CD4-positive, alpha-beta memory T cell (primary cell): ENCODE measurements around the gene PHIP. TPM values are rescaled to one million over a fixed set of nuclear protein-coding genes. Genes with fewer than 3 reads are reported as not detected.

Experiments used
- CTCF ChIA-PET: fragments of 350-600 bp; sonication (Branson Sonifier 250); formaldehyde crosslinking; loops from one replicate; lab custom pipeline; 2021; ENCODE audit warnings: inconsistent platforms; ENCODE audit not compliant: partially characterized antibody; lab: Charles Lee
- POLR2A ChIA-PET: fragments of 350-600 bp; sonication (Branson Sonifier 250); formaldehyde crosslinking; loops from one replicate; lab custom pipeline; 2021; ENCODE audit not compliant: partially characterized antibody; lab: Charles Lee
- DNase-seq, 5 donors: peaks; one replicate each; pipeline versions ENCODE4 v3.0.0 to v3.0.0-alpha.2; 2020 to 2022; ENCODE audit warnings: mixed read lengths in 1 of 5
- H3K27ac ChIP-seq: one replicate; pipeline ENCODE4 v1.7.0; 2013; ENCODE audit warnings: low read depth, low read length
- H3K27me3 ChIP-seq: 2 replicates; pipeline ENCODE4 v1.7.0; 2013; ENCODE audit warnings: mild to moderate bottlenecking, low read length, moderate library complexity; ENCODE audit not compliant: insufficient read depth
- H3K36me3 ChIP-seq: 2 replicates; pipeline ENCODE4 v1.7.0; 2013; ENCODE audit warnings: mild to moderate bottlenecking, low read length, moderate library complexity; ENCODE audit not compliant: insufficient read depth
- H3K4me1 ChIP-seq: 2 replicates; pipeline ENCODE4 v1.7.0; 2013; ENCODE audit warnings: mild to moderate bottlenecking, low read length, moderate library complexity; ENCODE audit not compliant: insufficient read depth
- H3K4me3 ChIP-seq, 2 donors: one replicate each; pipeline ENCODE4 v1.7.0; 2013; ENCODE audit warnings: low read length in 2 of 2, mild to moderate bottlenecking in 1 of 2
- H3K9me3 ChIP-seq, 2 donors: one replicate each; pipeline ENCODE4 v1.7.0; 2013; ENCODE audit warnings: low read length in 2 of 2, control low read depth in 1 of 2; ENCODE audit not compliant: control insufficient read depth in 1 of 2
- H3K27ac Mint-ChIP-seq, 7 donors: one replicate each; pipeline ENCODE4 v1.8.0; 2020 to 2021; ENCODE audit warnings: mixed read lengths in 7 of 7, mild to moderate bottlenecking in 6 of 7, inconsistent platforms in 3 of 7, moderate library complexity in 3 of 7
- H3K27me3 Mint-ChIP-seq, 2 donors: one replicate each; pipeline ENCODE4 v1.8.0; 2020 to 2021; ENCODE audit warnings: mixed read lengths in 2 of 2
- H3K36me3 Mint-ChIP-seq, 2 donors: one replicate each; pipeline ENCODE4 v1.8.0; 2020 to 2021; ENCODE audit warnings: mixed read lengths in 2 of 2, inconsistent platforms in 1 of 2, mild to moderate bottlenecking in 1 of 2
- H3K4me1 Mint-ChIP-seq, 4 donors: one replicate each; pipeline ENCODE4 v1.8.0; 2020 to 2021; ENCODE audit warnings: mixed read lengths in 4 of 4, mild to moderate bottlenecking in 1 of 4
- H3K4me3 Mint-ChIP-seq, 8 donors: one replicate each; pipeline ENCODE4 v1.8.0; 2020 to 2021; ENCODE audit warnings: mixed read lengths in 8 of 8, mild to moderate bottlenecking in 7 of 8, moderate library complexity in 6 of 8, inconsistent platforms in 3 of 8
- H3K9me3 Mint-ChIP-seq, 8 donors: one replicate each; pipeline ENCODE4 v1.8.0; 2020 to 2021; ENCODE audit warnings: mixed read lengths in 8 of 8, mild to moderate bottlenecking in 5 of 8, inconsistent platforms in 3 of 8, moderate library complexity in 1 of 8
- intact Hi-C: fragments of 100-400 bp; cut with micrococcal nuclease; formaldehyde crosslinking; loops from one replicate; pipeline ENCODE4 v1.15.1; 2023
- polyA plus RNA-seq, 2 donors: library from polyadenylated mRNA; unstranded; fragments of 300-500 nt; fragmentation: Illumina TruSeq; gene quantifications; one replicate each; pipeline ENCODE4 v1.2.3, GENCODE V29; 2021
- total RNA-seq, 2 experiments: library from RNA; stranded (reverse); gene quantifications; one replicate each; pipeline ENCODE4 v1.2.3, GENCODE V29; 2021

The PHIP gene
- total and polyA plus RNA-seq, 4 experiments from 2014 or later = 10.5 to 46.8 (median 29.6) TPM

DNA sequence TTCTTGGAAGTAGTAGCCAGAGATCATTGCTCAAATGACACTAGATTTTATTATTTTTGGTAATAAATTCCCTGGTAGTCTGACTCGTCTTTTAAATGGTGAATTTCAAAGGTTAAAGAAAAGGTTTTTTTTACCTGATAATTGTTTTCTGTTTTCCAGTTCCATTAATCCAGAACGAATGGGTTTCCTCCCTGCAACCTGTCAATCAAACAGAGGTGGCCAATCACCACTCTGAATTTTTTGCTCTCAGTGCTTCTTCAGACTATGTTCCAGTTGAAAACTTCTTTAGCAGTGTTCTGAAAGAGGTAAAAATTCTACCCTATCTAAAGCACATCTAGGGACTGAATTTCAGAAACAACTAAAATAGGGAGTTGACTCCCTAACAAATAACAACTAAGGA is 73.8 kb downstream of the PHIP start:
- no peaks in the 10 kb centered on the region for H3K27me3 ChIP-seq
- Mint-ChIP-seq H3K27ac (peak overlapping the region in 1 of 7 donors; percentile 64), H3K9me3 (no peaks in the 10 kb centered on the region), H3K4me1 (peaks cover 3 to 13% (median 8%) of the 10 kb centered on the region in 4 donors), H3K4me3 (no peak overlapping the region), H3K36me3 (peaks cover 50 to 59% of the 10 kb centered on the region in 2 donors), H3K27me3 (no peaks in the 10 kb centered on the region)
- intact Hi-C loops = no loop called here
- ChIA-PET CTCF (no interaction called here), POLR2A (no interaction called here)
- H3K4me1 ChIP-seq = no peaks in the 10 kb centered on the region
- no peak overlapping the region for H3K27ac ChIP-seq
- DNase-seq = no peak
- no peak overlapping the region for H3K4me3 ChIP-seq
- no peaks in the 10 kb centered on the region for H3K9me3 ChIP-seq
- peaks cover 27% of the 10 kb centered on the region for H3K36me3 ChIP-seq

DNA sequence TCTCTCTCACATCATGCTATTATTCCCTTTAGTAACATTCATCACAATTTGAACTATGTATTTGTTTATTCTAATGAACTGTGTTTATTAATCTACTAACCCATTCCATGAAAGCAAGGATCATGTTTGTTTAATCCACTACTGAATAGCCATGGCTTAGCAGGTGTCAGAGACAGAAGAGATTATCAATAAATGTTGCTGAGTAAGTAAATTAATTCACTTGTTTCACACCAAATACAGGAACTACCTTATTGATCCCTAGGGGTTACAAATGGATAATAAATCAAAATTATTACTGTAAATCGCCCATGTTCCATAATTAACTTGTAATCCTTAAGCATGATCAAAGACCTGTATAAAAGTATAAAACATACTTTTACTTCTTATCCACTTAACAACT is 76.6 kb downstream of the PHIP start:
- DNase-seq = no peak

GRCh38 chr6:78999737-79000136 is 78.3 kb downstream of the PHIP start:
- CTCF ChIA-PET = no interaction called here
- peaks cover 60% of the 10 kb centered on the region for H3K36me3 ChIP-seq
- POLR2A ChIA-PET = interaction anchor here (1.0 kb wide), 1 partner anchor 79 kb away, joined by 3 read pairs; no protein-coding TSS in a partner anchor
- H3K4me3 ChIP-seq = no peak overlapping the region
- H3K4me1 ChIP-seq = no peaks in the 10 kb centered on the region
- no peaks in the 10 kb centered on the region for H3K27me3 Mint-ChIP-seq
- no peaks in the 10 kb centered on the region for H3K27me3 ChIP-seq
- H3K9me3 Mint-ChIP-seq = no peaks in the 10 kb centered on the region
- peaks cover 0 to 10% (median 3%) of the 10 kb centered on the region in 4 donors for H3K4me1 Mint-ChIP-seq
- intact Hi-C loops = loop anchor here (5.0 kb wide), 1 partner anchor 43 kb away; no protein-coding TSS in a partner anchor
- no peak overlapping the region for H3K4me3 Mint-ChIP-seq
- DNase-seq = no peak
- H3K9me3 ChIP-seq = no peaks in the 10 kb centered on the region
- H3K36me3 Mint-ChIP-seq = peaks cover 74 to 80% of the 10 kb centered on the region in 2 donors
- H3K27ac ChIP-seq = no peak overlapping the region
- H3K27ac Mint-ChIP-seq = no peak overlapping the region

More for the DNA sequence above, 76.6 kb downstream of the PHIP start:
- Mint-ChIP-seq H3K9me3 (no peaks in the 10 kb centered on the region), H3K27me3 (no peaks in the 10 kb centered on the region), H3K36me3 (peaks cover 60 to 72% of the 10 kb centered on the region in 2 donors), H3K4me1 (peaks cover 0 to 11% (median 3%) of the 10 kb centered on the region in 4 donors), H3K4me3 (no peak overlapping the region), H3K27ac (peak overlapping the region in 4 of 7 donors; percentile 1 to 68 (median 34))
- Histone ChIP-seq H3K27me3 (no peaks in the 10 kb centered on the region), H3K36me3 (peaks cover 48% of the 10 kb centered on the region), H3K4me3 (no peak overlapping the region), H3K9me3 (no peaks in the 10 kb centered on the region), H3K4me1 (no peaks in the 10 kb centered on the region), H3K27ac (no peak overlapping the region)
- CTCF ChIA-PET = no interaction called here
- intact Hi-C loops = no loop called here
- POLR2A ChIA-PET = no interaction called here

- H3K4me1 ChIP-seq = no peaks in the 10 kb centered on the region
- ChIA-PET CTCF (interaction anchor here (1.3 kb wide), 1 partner anchor 10 kb away, joined by 3 read pairs; no protein-coding TSS in a partner anchor), POLR2A (no interaction called here)
- no peaks in the 10 kb centered on the region for H3K27me3 Mint-ChIP-seq
- peaks cover 76 to 81% of the 10 kb centered on the region in 2 donors for H3K36me3 Mint-ChIP-seq
- no peak overlapping the region for H3K27ac ChIP-seq
- no peak overlapping the region for H3K4me3 ChIP-seq
- intact Hi-C loops = loop anchor here (5.0 kb wide), 1 partner anchor 46 kb away; no protein-coding TSS in a partner anchor
- H3K9me3 Mint-ChIP-seq = no peaks in the 10 kb centered on the region
- no peak for DNase-seq
- H3K4me1 Mint-ChIP-seq = peaks cover 0 to 9% (median 2%) of the 10 kb centered on the region in 4 donors
- peak overlapping the region in 1 of 7 donors; percentile 19 for H3K27ac Mint-ChIP-seq
- no peaks in the 10 kb centered on the region for H3K27me3 ChIP-seq
- H3K36me3 ChIP-seq = peaks cover 59% of the 10 kb centered on the region
- H3K9me3 ChIP-seq = no peaks in the 10 kb centered on the region
- H3K4me3 Mint-ChIP-seq = no peak overlapping the region
These were observed 82.1 kb downstream of the PHIP start for GRCh38 chr6:78995946-78996345.

DNA sequence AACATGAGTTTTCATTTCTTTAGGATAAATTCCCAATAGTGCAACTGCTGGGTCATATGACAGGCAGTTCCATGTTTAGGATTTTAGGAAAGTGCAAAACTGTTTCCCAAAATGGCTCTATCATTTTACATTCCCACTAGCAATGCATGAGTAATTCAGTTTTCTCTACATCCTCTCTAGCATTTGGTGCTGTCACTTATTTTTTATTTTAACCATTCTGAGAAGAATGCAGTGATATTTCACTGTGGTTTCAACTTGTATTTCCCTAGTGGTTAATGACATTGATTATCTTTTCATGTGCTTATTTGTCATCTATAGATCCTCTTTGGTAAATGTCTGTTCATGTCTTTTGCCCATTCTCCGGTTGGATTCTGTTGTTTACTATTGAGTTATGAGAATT is 82.7 kb downstream of the PHIP start:
- peaks cover 77 to 80% of the 10 kb centered on the region in 2 donors for H3K36me3 Mint-ChIP-seq
- H3K4me1 Mint-ChIP-seq = peaks cover 0 to 9% (median 3%) of the 10 kb centered on the region in 4 donors
- no peaks in the 10 kb centered on the region for H3K27me3 Mint-ChIP-seq
- intact Hi-C loops = loop anchor here (5.0 kb wide), 1 partner anchor 47 kb away; no protein-coding TSS in a partner anchor
- no peaks in the 10 kb centered on the region for H3K27me3 ChIP-seq
- ChIA-PET CTCF (interaction anchor here (1.3 kb wide), 1 partner anchor 9 kb away, joined by 3 read pairs; no protein-coding TSS in a partner anchor), POLR2A (no interaction called here)
- H3K9me3 Mint-ChIP-seq = no peaks in the 10 kb centered on the region
- no peak overlapping the region for H3K4me3 Mint-ChIP-seq
- no peaks in the 10 kb centered on the region for H3K9me3 ChIP-seq
- H3K4me3 ChIP-seq = no peak overlapping the region
- H3K4me1 ChIP-seq = no peaks in the 10 kb centered on the region
- no peak overlapping the region for H3K27ac ChIP-seq
- peak overlapping the region in 3 of 7 donors; percentile 18 to 43 (median 19) for H3K27ac Mint-ChIP-seq
- DNase-seq = no peak
- H3K36me3 ChIP-seq = peaks cover 55% of the 10 kb centered on the region

DNA sequence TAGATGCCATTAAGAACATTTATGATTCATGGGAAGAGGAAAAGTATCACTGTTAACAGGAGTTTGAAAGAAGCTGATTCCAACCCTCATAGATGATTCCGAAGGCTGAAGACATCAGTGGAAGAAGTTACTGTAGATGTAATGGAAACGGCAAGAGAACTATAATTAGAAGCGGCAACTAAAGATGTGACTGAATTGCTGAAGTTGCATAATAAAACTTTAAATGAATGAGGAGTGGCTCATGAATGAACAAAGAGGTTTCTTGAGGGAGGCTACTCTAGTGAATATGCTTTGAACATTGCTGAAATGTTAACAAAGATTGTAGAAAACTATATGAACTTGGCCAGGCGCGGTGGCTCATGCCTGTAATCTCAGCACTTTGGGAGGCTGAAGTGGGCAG is 84.1 kb downstream of the PHIP start:
- Mint-ChIP-seq H3K27ac (no peak overlapping the region), H3K4me3 (no peak overlapping the region), H3K27me3 (no peaks in the 10 kb centered on the region), H3K9me3 (no peaks in the 10 kb centered on the region), H3K4me1 (peaks cover 0 to 9% (median 4%) of the 10 kb centered on the region in 4 donors), H3K36me3 (peaks cover 82 to 85% of the 10 kb centered on the region in 2 donors)
- Histone ChIP-seq H3K9me3 (no peaks in the 10 kb centered on the region), H3K4me3 (no peak overlapping the region), H3K27me3 (no peaks in the 10 kb centered on the region), H3K27ac (no peak overlapping the region), H3K4me1 (no peaks in the 10 kb centered on the region), H3K36me3 (peaks cover 66% of the 10 kb centered on the region)
- ChIA-PET CTCF (interaction anchor here (1.4 kb wide), 1 partner anchor 10 kb away, joined by 6 read pairs; no protein-coding TSS in a partner anchor), POLR2A (no interaction called here)
- no peak for DNase-seq
- intact Hi-C loops = no loop called here

DNA sequence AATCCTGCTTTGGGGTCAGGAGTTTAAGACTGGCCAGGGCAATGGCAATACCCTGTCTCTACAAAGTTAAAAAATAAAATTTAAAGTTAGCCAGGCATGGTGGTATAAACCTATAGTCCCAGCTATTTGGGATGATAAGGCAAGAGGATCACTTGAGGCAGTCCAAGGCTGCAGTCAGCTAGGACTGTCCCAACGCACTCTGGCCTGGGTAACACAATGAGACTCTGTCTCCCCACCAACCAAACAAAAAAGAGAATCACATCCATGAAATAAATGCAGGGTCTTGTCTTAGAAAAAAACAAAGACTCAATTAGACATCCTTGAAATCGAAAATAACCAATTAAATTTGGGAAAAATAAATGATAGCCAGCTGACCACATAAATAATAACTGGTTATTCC is 88.9 kb downstream of the PHIP start:
- POLR2A ChIA-PET = no interaction called here
- Histone ChIP-seq H3K4me1 (no peaks in the 10 kb centered on the region), H3K27me3 (no peaks in the 10 kb centered on the region), H3K9me3 (no peaks in the 10 kb centered on the region), H3K4me3 (no peak overlapping the region), H3K36me3 (peaks cover 42% of the 10 kb centered on the region), H3K27ac (no peak overlapping the region)
- DNase-seq = no peak
- peak overlapping the region in 1 of 7 donors; percentile 70 for H3K27ac Mint-ChIP-seq
- CTCF ChIA-PET = no interaction called here
- no peak overlapping the region for H3K4me3 Mint-ChIP-seq
- peaks cover 0 to 13% (median 2%) of the 10 kb centered on the region in 4 donors for H3K4me1 Mint-ChIP-seq
- H3K9me3 Mint-ChIP-seq = no peaks in the 10 kb centered on the region
- intact Hi-C loops = no loop called here
- no peaks in the 10 kb centered on the region for H3K27me3 Mint-ChIP-seq
- H3K36me3 Mint-ChIP-seq = peaks cover 67 to 76% of the 10 kb centered on the region in 2 donors
